Fibroblast of lung (primary cell): ENCODE data around the gene P2RX6.

Experiments used
- EZH2 ChIP-seq: IDR thresholded peaks from 2 replicates; pipeline ENCODE4 v1.5.1; 2012; ENCODE audit warnings: low read length, control low read depth, mild to moderate bottlenecking; ENCODE audit errors: missing control alignments
- TF ChIP-seq, protein P1 (sequence below), 2 donors: IDR thresholded peaks in 1 of 2; conservative IDR thresholded peaks in 1 of 2; 1 replicate in 1 of 2; 2 replicates in 1 of 2; pipeline ENCODE4 v1.5.1; 2011 to 2012; ENCODE audit warnings: low read length in 2 of 2, control low read depth in 1 of 2, inconsistent platforms in 1 of 2, low read depth in 1 of 2, mild to moderate bottlenecking in 1 of 2

DNA sequence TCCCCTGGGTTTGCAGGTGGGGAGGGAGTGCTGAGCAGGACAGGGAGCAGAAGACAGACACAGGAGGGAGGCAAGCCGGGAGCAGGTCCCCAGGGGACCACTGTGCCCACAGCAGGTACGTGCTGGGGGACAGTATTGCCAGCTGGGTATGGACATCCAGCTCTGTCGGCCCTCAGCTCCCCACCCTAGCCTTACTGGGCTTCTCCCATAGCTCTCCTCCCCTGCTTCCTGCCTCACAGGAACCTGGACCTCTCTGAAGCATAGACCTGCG lies 40.5 kb downstream of the P2RX6 start:
- TF ChIP-seq, protein P1, sequence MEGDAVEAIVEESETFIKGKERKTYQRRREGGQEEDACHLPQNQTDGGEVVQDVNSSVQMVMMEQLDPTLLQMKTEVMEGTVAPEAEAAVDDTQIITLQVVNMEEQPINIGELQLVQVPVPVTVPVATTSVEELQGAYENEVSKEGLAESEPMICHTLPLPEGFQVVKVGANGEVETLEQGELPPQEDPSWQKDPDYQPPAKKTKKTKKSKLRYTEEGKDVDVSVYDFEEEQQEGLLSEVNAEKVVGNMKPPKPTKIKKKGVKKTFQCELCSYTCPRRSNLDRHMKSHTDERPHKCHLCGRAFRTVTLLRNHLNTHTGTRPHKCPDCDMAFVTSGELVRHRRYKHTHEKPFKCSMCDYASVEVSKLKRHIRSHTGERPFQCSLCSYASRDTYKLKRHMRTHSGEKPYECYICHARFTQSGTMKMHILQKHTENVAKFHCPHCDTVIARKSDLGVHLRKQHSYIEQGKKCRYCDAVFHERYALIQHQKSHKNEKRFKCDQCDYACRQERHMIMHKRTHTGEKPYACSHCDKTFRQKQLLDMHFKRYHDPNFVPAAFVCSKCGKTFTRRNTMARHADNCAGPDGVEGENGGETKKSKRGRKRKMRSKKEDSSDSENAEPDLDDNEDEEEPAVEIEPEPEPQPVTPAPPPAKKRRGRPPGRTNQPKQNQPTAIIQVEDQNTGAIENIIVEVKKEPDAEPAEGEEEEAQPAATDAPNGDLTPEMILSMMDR (conservative IDR thresholded peaks at IDR 0.05 in 1 of 2, IDR thresholded peaks at IDR 0.05 in 1 of 2; ENCODE audit: low read depth in 1 of 2, low read length in 2 of 2), result no peak
- TF ChIP-seq EZH2, result no peak
